K562 (cell line): ENCODE results near the gene LRRC71. TPM values are rescaled to one million over a fixed set of nuclear protein-coding genes. Genes with fewer than 3 reads are reported as not detected.

Experiments used
- polyA plus RNA-seq, 8 experiments: library from polyadenylated mRNA; depleted of rRNA in 4 of 8; stranded (reverse) in 5 of 8; unstranded in 3 of 8; fragments of >200 nt; fragmentation: Nextera tagmentation in 2 of 8; fragmentation: Illumina TruSeq in 1 of 8; extraction: Ambion mirVana in 2 of 8; extraction: Trizol in 1 of 8; gene quantifications; 2 replicates each; pipeline versions ENCODE4 v1.2.1 to v1.2.3, GENCODE V29; 2011 to 2014; ENCODE audit warnings: inconsistent platforms in 1 of 8, missing spikeins in 1 of 8
- total RNA-seq, 7 experiments: library from RNA; depleted of rRNA in 6 of 7; stranded (reverse); fragments of >200 nt in 6 of 7; fragmentation: Illumina TruSeq in 2 of 7; extraction: Trizol in 2 of 7; gene quantifications; 2 replicates each; pipeline versions ENCODE4 v1.2.1 to v1.2.3, GENCODE V29; 2011 to 2021; ENCODE audit warnings: low replicate concordance in 1 of 7
- TF ChIP-seq, protein P1 (sequence below): fragments of 200-600 bp; sonication (generic); IDR thresholded peaks from one replicate; pipeline ENCODE4 v1.6.1; 2012; ENCODE audit warnings: mild to moderate bottlenecking, low read depth, low read length, inconsistent platforms

The LRRC71 gene
- total and polyA plus RNA-seq, 9 of the 15 experiments (the other 6 are each of a cell fraction or from before 2014, with no cell fraction given), result 0.06 to 1.2 (median 0.51) TPM; not detected in 1

- TF ChIP-seq, protein P1, sequence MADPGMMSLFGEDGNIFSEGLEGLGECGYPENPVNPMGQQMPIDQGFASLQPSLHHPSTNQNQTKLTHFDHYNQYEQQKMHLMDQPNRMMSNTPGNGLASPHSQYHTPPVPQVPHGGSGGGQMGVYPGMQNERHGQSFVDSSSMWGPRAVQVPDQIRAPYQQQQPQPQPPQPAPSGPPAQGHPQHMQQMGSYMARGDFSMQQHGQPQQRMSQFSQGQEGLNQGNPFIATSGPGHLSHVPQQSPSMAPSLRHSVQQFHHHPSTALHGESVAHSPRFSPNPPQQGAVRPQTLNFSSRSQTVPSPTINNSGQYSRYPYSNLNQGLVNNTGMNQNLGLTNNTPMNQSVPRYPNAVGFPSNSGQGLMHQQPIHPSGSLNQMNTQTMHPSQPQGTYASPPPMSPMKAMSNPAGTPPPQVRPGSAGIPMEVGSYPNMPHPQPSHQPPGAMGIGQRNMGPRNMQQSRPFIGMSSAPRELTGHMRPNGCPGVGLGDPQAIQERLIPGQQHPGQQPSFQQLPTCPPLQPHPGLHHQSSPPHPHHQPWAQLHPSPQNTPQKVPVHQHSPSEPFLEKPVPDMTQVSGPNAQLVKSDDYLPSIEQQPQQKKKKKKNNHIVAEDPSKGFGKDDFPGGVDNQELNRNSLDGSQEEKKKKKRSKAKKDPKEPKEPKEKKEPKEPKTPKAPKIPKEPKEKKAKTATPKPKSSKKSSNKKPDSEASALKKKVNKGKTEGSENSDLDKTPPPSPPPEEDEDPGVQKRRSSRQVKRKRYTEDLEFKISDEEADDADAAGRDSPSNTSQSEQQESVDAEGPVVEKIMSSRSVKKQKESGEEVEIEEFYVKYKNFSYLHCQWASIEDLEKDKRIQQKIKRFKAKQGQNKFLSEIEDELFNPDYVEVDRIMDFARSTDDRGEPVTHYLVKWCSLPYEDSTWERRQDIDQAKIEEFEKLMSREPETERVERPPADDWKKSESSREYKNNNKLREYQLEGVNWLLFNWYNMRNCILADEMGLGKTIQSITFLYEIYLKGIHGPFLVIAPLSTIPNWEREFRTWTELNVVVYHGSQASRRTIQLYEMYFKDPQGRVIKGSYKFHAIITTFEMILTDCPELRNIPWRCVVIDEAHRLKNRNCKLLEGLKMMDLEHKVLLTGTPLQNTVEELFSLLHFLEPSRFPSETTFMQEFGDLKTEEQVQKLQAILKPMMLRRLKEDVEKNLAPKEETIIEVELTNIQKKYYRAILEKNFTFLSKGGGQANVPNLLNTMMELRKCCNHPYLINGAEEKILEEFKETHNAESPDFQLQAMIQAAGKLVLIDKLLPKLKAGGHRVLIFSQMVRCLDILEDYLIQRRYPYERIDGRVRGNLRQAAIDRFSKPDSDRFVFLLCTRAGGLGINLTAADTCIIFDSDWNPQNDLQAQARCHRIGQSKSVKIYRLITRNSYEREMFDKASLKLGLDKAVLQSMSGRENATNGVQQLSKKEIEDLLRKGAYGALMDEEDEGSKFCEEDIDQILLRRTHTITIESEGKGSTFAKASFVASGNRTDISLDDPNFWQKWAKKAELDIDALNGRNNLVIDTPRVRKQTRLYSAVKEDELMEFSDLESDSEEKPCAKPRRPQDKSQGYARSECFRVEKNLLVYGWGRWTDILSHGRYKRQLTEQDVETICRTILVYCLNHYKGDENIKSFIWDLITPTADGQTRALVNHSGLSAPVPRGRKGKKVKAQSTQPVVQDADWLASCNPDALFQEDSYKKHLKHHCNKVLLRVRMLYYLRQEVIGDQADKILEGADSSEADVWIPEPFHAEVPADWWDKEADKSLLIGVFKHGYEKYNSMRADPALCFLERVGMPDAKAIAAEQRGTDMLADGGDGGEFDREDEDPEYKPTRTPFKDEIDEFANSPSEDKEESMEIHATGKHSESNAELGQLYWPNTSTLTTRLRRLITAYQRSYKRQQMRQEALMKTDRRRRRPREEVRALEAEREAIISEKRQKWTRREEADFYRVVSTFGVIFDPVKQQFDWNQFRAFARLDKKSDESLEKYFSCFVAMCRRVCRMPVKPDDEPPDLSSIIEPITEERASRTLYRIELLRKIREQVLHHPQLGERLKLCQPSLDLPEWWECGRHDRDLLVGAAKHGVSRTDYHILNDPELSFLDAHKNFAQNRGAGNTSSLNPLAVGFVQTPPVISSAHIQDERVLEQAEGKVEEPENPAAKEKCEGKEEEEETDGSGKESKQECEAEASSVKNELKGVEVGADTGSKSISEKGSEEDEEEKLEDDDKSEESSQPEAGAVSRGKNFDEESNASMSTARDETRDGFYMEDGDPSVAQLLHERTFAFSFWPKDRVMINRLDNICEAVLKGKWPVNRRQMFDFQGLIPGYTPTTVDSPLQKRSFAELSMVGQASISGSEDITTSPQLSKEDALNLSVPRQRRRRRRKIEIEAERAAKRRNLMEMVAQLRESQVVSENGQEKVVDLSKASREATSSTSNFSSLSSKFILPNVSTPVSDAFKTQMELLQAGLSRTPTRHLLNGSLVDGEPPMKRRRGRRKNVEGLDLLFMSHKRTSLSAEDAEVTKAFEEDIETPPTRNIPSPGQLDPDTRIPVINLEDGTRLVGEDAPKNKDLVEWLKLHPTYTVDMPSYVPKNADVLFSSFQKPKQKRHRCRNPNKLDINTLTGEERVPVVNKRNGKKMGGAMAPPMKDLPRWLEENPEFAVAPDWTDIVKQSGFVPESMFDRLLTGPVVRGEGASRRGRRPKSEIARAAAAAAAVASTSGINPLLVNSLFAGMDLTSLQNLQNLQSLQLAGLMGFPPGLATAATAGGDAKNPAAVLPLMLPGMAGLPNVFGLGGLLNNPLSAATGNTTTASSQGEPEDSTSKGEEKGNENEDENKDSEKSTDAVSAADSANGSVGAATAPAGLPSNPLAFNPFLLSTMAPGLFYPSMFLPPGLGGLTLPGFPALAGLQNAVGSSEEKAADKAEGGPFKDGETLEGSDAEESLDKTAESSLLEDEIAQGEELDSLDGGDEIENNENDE, result no peak
Observed at GRCh38 chr1:156943756-156944155, 23.3 kb downstream of the LRRC71 start (continued).
